B cell (primary cell): Measurements from ENCODE around the gene ERC1. TPM values are rescaled to one million over a fixed set of nuclear protein-coding genes. Genes with fewer than 3 reads are reported as not detected.
"Not testable (repeated sequence)": the region's sequence is repeated elsewhere in the genome, so short reads cannot be mapped to it uniquely, and the experiment has no call there.

Experiments used
- ATAC-seq: fragments of 200-7000 bp; cut with Tn5 transposase; one replicate; pipeline ENCODE4 v1.10.0; 2021; ENCODE audit warnings: low read depth, mild to moderate bottlenecking, moderate number of reproducible peaks, moderate library complexity
- CTCF ChIA-PET: fragments of 350-600 bp; sonication (Branson Sonifier 250); formaldehyde crosslinking; loops from one replicate; lab custom pipeline; 2021; ENCODE audit warnings: antibody characterized with exemption, inconsistent platforms; lab: Charles Lee
- POLR2A ChIA-PET: fragments of 350-600 bp; sonication (Branson Sonifier 250); formaldehyde crosslinking; loops from one replicate; lab custom pipeline; 2021; ENCODE audit warnings: antibody characterized with exemption; lab: Charles Lee
- DNase-seq: peaks from one replicate; pipeline ENCODE4 v3.0.0; 2013
- H2AFZ ChIP-seq: 2 replicates; pipeline ENCODE4 v1.6.1; 2012; ENCODE audit warnings: mild to moderate bottlenecking, low read depth, low read length; ENCODE audit not compliant: insufficient read depth, poor library complexity, severe bottlenecking
- H3K27ac ChIP-seq, 2 donors: 1 replicate in 1 of 2; 2 replicates in 1 of 2; pipeline ENCODE4 v1.5.1; 2012 to 2013; ENCODE audit warnings: low read length in 2 of 2, mild to moderate bottlenecking in 2 of 2, moderate library complexity in 1 of 2
- H3K27me3 ChIP-seq, 4 experiments: fragments of 200-600 bp in 1 of 4; sonication (generic) in 1 of 4; replicated peaks in 1 of 4; 1 replicate in 2 of 4; 2 replicates in 2 of 4; pipeline versions ENCODE4 v1.6.1 to v1.7.0; 2013 to 2016; ENCODE audit warnings: low read length in 3 of 4, mild to moderate bottlenecking in 2 of 4, mixed read lengths in 1 of 4, moderate library complexity in 1 of 4; ENCODE audit not compliant: insufficient read depth in 4 of 4, control insufficient read depth in 3 of 4; ENCODE audit errors: control extremely low read depth in 1 of 4
- H3K36me3 ChIP-seq, 2 experiments: replicated peaks in 1 of 2; 1 replicate in 1 of 2; 2 replicates in 1 of 2; pipeline versions ENCODE4 v1.6.1 to v1.7.1; 2013; ENCODE audit warnings: low read length in 1 of 2; ENCODE audit not compliant: insufficient read depth in 2 of 2, control insufficient read depth in 1 of 2; ENCODE audit errors: control extremely low read depth in 1 of 2, extremely low read depth in 1 of 2
- H3K4me1 ChIP-seq, 2 donors: fragments of 200-600 bp in 1 of 2; sonication (generic) in 1 of 2; 1 replicate in 1 of 2; 2 replicates in 1 of 2; pipeline versions ENCODE4 v1.5.1 to v1.6.1; 2013 to 2017; ENCODE audit warnings: low read length in 2 of 2; ENCODE audit not compliant: control insufficient read depth in 2 of 2, insufficient read depth in 2 of 2
- H3K4me2 ChIP-seq: replicated peaks from 2 replicates; pipeline ENCODE3; 2012; ENCODE audit warnings: mild to moderate bottlenecking, low read depth, low read length; ENCODE audit not compliant: poor library complexity, severe bottlenecking
- H3K4me3 ChIP-seq, 5 experiments: fragments of 200-600 bp in 1 of 5; sonication (generic) in 1 of 5; 1 replicate in 3 of 5; 2 replicates in 2 of 5; pipeline versions ENCODE4 v1.5.1 to v1.7.0; 2011 to 2016; ENCODE audit warnings: low read length in 4 of 5, mild to moderate bottlenecking in 4 of 5, low read depth in 2 of 5, control low read depth in 1 of 5, moderate library complexity in 1 of 5; ENCODE audit not compliant: insufficient read depth in 1 of 5; ENCODE audit errors: control extremely low read depth in 1 of 5, extremely low read depth in 1 of 5
- H3K79me2 ChIP-seq: fragments of 200-600 bp; sonication (generic); one replicate; pipeline ENCODE4 v1.6.0; 2016; ENCODE audit warnings: low read length; ENCODE audit not compliant: control insufficient read depth, insufficient read depth
- H3K9ac ChIP-seq: fragments of 200-600 bp; sonication (generic); 2 replicates; pipeline ENCODE4 v1.6.1; 2017; ENCODE audit warnings: mild to moderate bottlenecking, low read length, moderate library complexity
- H3K9me3 ChIP-seq, 3 donors: one replicate each; pipeline versions ENCODE4 v1.6.1 to v1.7.1; 2013; ENCODE audit warnings: low read length in 2 of 3; ENCODE audit not compliant: control insufficient read depth in 2 of 3, insufficient read depth in 1 of 3; ENCODE audit errors: control extremely low read depth in 1 of 3
- H4K20me1 ChIP-seq: 2 replicates; pipeline ENCODE4 v1.6.0; 2012; ENCODE audit warnings: mild to moderate bottlenecking, low read length; ENCODE audit not compliant: insufficient read depth, control insufficient read depth, poor library complexity, severe bottlenecking
- H3K27ac Mint-ChIP-seq: one replicate; pipeline ENCODE4 v1.8.0; 2021; ENCODE audit warnings: mixed read lengths
- H3K27me3 Mint-ChIP-seq: one replicate; pipeline ENCODE4 v1.8.0; 2021; ENCODE audit warnings: mixed read lengths
- H3K4me1 Mint-ChIP-seq: one replicate; pipeline ENCODE4 v1.8.0; 2021; ENCODE audit warnings: mixed read lengths
- H3K4me3 Mint-ChIP-seq: one replicate; pipeline ENCODE4 v1.8.0; 2021; ENCODE audit warnings: mixed read lengths
- H3K9me3 Mint-ChIP-seq: one replicate; pipeline ENCODE4 v1.8.0; 2022; ENCODE audit warnings: mixed read lengths; ENCODE audit not compliant: insufficient read depth
- EZH2 ChIP-seq: IDR thresholded peaks from 2 replicates; pipeline ENCODE4 v1.6.1; 2012; ENCODE audit warnings: borderline replicate concordance, low read depth, mild to moderate bottlenecking, moderate library complexity, low read length; ENCODE audit not compliant: insufficient read depth, poor library complexity, severe bottlenecking
- WGBS: methylation state at CpG from one replicate; pipeline ENCODE4 v1.1.5; 2013; ENCODE audit warnings: missing lambda C conversion rate; ENCODE audit not compliant: insufficient coverage; 5-methylcytosine and 5-hydroxymethylcytosine counted together
- intact Hi-C: fragments of 100-400 bp; cut with micrococcal nuclease; formaldehyde crosslinking; loops from one replicate; pipeline ENCODE4 v1.10.0; 2022
- polyA plus RNA-seq: library from polyadenylated mRNA; depleted of rRNA; stranded (reverse); fragments of >200 nt; gene quantifications from 2 replicates; pipeline ENCODE4 v1.2.3, GENCODE V29; 2012
- total RNA-seq, 2 donors: library from RNA; stranded (reverse); fragments of 120-200 nt in 1 of 2; gene quantifications; 1 replicate in 1 of 2; 2 replicates in 1 of 2; pipeline versions ENCODE4 v1.2.3 to v1.2.4, GENCODE V29; 2013 to 2022
- TF ChIP-seq, protein P1 (sequence below): fragments of 200-600 bp; IDR thresholded peaks from one replicate; pipeline ENCODE4 v1.8.0; 2022; ENCODE audit warnings: antibody characterized with exemption, mild to moderate bottlenecking

The ERC1 gene
- total and polyA plus RNA-seq, 2 donors (not counting 1 experiment from before 2014, with no cell fraction given), result 4.0 to 77.6 TPM

GRCh38 chr12:1255854-1256253 lies 264.8 kb downstream of the ERC1 start:
- H3K27me3 Mint-ChIP-seq, H3K9ac ChIP-seq, CTCF ChIA-PET, H3K79me2 ChIP-seq, H3K4me1 ChIP-seq, DNase-seq, H3K27ac Mint-ChIP-seq, H3K9me3 ChIP-seq, intact Hi-C loops, ATAC-seq, H3K4me3 ChIP-seq, H4K20me1 ChIP-seq, H3K9me3 Mint-ChIP-seq, H3K4me2 ChIP-seq, H3K27ac ChIP-seq, H3K4me1 Mint-ChIP-seq, H2AFZ ChIP-seq, H3K27me3 ChIP-seq, POLR2A ChIA-PET, H3K36me3 ChIP-seq, H3K4me3 Mint-ChIP-seq: not testable (repeated sequence)
- whole genome bisulfite sequencing, result 83% methylated on average over 1 of the region's 4 CpGs

- Histone ChIP-seq H3K9ac (no peak overlapping the region), H3K36me3 (peaks cover 0 to 2% of the 10 kb centered on the region in 2 experiments), H3K27ac (no peak overlapping the region), H3K79me2 (no peaks in the 10 kb centered on the region), H3K4me3 (no peak overlapping the region), H4K20me1 (no peaks in the 10 kb centered on the region), H3K27me3 (no peaks in the 10 kb centered on the region), H3K4me2 (no peak overlapping the region), H3K9me3 (peaks cover 0 to 1% (median 0%) of the 10 kb centered on the region in 3 donors), H2AFZ (no peak overlapping the region), H3K4me1 (no peaks in the 10 kb centered on the region)
- H3K27ac Mint-ChIP-seq, result no peak overlapping the region
- ChIA-PET POLR2A (no interaction called here), CTCF (no interaction called here)
- no peaks in the 10 kb centered on the region for H3K27me3 Mint-ChIP-seq
- no peaks in the 10 kb centered on the region for H3K9me3 Mint-ChIP-seq
- H3K4me3 Mint-ChIP-seq, result no peak overlapping the region
- DNase-seq, result no peak
- no peak for TF ChIP-seq EZH2
- TF ChIP-seq, protein P1, sequence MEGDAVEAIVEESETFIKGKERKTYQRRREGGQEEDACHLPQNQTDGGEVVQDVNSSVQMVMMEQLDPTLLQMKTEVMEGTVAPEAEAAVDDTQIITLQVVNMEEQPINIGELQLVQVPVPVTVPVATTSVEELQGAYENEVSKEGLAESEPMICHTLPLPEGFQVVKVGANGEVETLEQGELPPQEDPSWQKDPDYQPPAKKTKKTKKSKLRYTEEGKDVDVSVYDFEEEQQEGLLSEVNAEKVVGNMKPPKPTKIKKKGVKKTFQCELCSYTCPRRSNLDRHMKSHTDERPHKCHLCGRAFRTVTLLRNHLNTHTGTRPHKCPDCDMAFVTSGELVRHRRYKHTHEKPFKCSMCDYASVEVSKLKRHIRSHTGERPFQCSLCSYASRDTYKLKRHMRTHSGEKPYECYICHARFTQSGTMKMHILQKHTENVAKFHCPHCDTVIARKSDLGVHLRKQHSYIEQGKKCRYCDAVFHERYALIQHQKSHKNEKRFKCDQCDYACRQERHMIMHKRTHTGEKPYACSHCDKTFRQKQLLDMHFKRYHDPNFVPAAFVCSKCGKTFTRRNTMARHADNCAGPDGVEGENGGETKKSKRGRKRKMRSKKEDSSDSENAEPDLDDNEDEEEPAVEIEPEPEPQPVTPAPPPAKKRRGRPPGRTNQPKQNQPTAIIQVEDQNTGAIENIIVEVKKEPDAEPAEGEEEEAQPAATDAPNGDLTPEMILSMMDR, result no peak
- H3K4me1 Mint-ChIP-seq, result peaks cover 1% of the 10 kb centered on the region
- no peak for ATAC-seq
- WGBS, result no CpG with 5 or more reads among the region's 2 CpGs
- intact Hi-C loops, result no loop called here
These were observed 265.3 kb downstream of the ERC1 start for GRCh38 chr12:1256285-1256684.
